GM21447 (cell line): ENCODE measurements around the gene SFT2D3.

ENCODE experiments used
- ATAC-seq: cut with Tn5 transposase; IDR thresholded peaks from one replicate; pipeline ENCODE4 v1.9.1; 2021; ENCODE audit not compliant: unreplicated experiment

SFT2D3 gene

GRCh38 chr2:127681288-127681804 is 20.0 kb upstream of the SFT2D3 start:
- no peak for ATAC-seq

- ATAC-seq, result no peak
Observed at GRCh38 chr2:127681976-127682857, 19.1 kb upstream of the SFT2D3 start.

- ATAC-seq, result no peak
Observed at GRCh38 chr2:127683056-127683455, 18.2 kb upstream of the SFT2D3 start.

- ATAC-seq, result no peak
Observed at GRCh38 chr2:127683757-127684156, 17.5 kb upstream of the SFT2D3 start.

- no peak for ATAC-seq
Observed at GRCh38 chr2:127685410-127686080, 15.8 kb upstream of the SFT2D3 start.

- ATAC-seq, result no peak
Observed at GRCh38 chr2:127688405-127688804, 12.9 kb upstream of the SFT2D3 start.

- ATAC-seq, result no peak
Observed at GRCh38 chr2:127690696-127691095, 10.6 kb upstream of the SFT2D3 start.

GRCh38 chr2:127694986-127695385 is 6.3 kb upstream of the SFT2D3 start:
- no peak for ATAC-seq

- no peak for ATAC-seq
Observed at GRCh38 chr2:127695491-127696472, 5.5 kb upstream of the SFT2D3 start.

GRCh38 chr2:127697482-127698180 is 3.7 kb upstream of the SFT2D3 start:
- ATAC-seq, result no peak

- ATAC-seq, result no peak
Observed at GRCh38 chr2:127698553-127699355, 2.5 kb upstream of the SFT2D3 start.

GRCh38 chr2:127700527-127701192 is 637 bp upstream of the SFT2D3 start:
- ATAC-seq, result peak; percentile 71

- ATAC-seq, result peak; percentile 37
Observed at GRCh38 chr2:127701651-127702394, 526 bp downstream of the SFT2D3 start.

GRCh38 chr2:127702395-127703009 is 1.2 kb downstream of the SFT2D3 start:
- ATAC-seq, result no peak

- no peak for ATAC-seq
Observed at GRCh38 chr2:127703282-127703681, 2.0 kb downstream of the SFT2D3 start.

GRCh38 chr2:127704641-127705390 is 3.5 kb downstream of the SFT2D3 start:
- ATAC-seq, result no peak
